Keratinocyte (primary cell): ENCODE results near the gene STRN.
"Not testable (repeated sequence)": the region's sequence is repeated elsewhere in the genome, so short reads cannot be mapped to it uniquely, and the experiment has no call there.

Experiments used
- CTCF ChIP-seq, 3 experiments: IDR thresholded peaks in 1 of 3; conservative IDR thresholded peaks in 1 of 3; optimal IDR thresholded peaks in 1 of 3; 2 replicates in 2 of 3; 3 replicates in 1 of 3; pipeline versions ENCODE3 to v1.5.1; 2011; ENCODE audit warnings: low read length in 3 of 3, mild to moderate bottlenecking in 3 of 3, moderate library complexity in 2 of 3, control low read depth in 1 of 3, inconsistent platforms in 1 of 3; ENCODE audit not compliant: insufficient read depth in 2 of 3; ENCODE audit errors: extremely low read depth in 1 of 3
- EZH2 ChIP-seq: IDR thresholded peaks from one replicate; pipeline ENCODE4 v1.6.1; 2012; ENCODE audit warnings: inconsistent platforms, mild to moderate bottlenecking, low read length, moderate library complexity

GRCh38 chr2:36926175-36927132 lies 39.9 kb downstream of the STRN start:
- TF ChIP-seq CTCF (optimal IDR thresholded peaks at IDR 0.05 in 1 of 3, IDR thresholded peaks at IDR 0.05 in 1 of 3, conservative IDR thresholded peaks at IDR 0.05 in 1 of 3; ENCODE audit: extremely low read depth in 1 of 3, insufficient read depth in 2 of 3, low read length in 3 of 3); EZH2: not testable (repeated sequence)
